ENCODE results near the gene PALM.
"Not testable (repeated sequence)": the region's sequence is repeated elsewhere in the genome, so short reads cannot be mapped to it uniquely, and the experiment has no call there.

PALM gene

GRCh38 chr19:734716-735115 lies 26.0 kb downstream of the PALM start:
- DNase-seq, result no peak

- no peak for DNase-seq
These were observed 27.4 kb downstream of the PALM start for GRCh38 chr19:736125-736524.

- DNase-seq, result no peak
These were observed 28.9 kb downstream of the PALM start for GRCh38 chr19:737591-738093.

- DNase-seq, result no peak
These were observed 29.9 kb downstream of the PALM start for GRCh38 chr19:738509-739128.

- no peak for DNase-seq
These were observed 31.4 kb downstream of the PALM start for GRCh38 chr19:739998-740715.

GRCh38 chr19:740816-741505 lies 32.2 kb downstream of the PALM start:
- not testable (repeated sequence) for DNase-seq

GRCh38 chr19:741506-742131 lies 32.9 kb downstream of the PALM start:
- no peak for DNase-seq

- DNase-seq, result no peak
These were observed 33.9 kb downstream of the PALM start for GRCh38 chr19:742540-743075.

- no peak for DNase-seq
These were observed 34.5 kb downstream of the PALM start for GRCh38 chr19:743168-743687.

GRCh38 chr19:745138-745537 lies 36.4 kb downstream of the PALM start:
- not testable (repeated sequence) for DNase-seq

GRCh38 chr19:746208-746819 lies 37.6 kb downstream of the PALM start:
- no peak for DNase-seq

- no peak for DNase-seq
These were observed 38.2 kb downstream of the PALM start for GRCh38 chr19:746956-747355.

- DNase-seq, result no peak
These were observed 38.9 kb downstream of the PALM start for GRCh38 chr19:747432-748273.

- no peak for DNase-seq
These were observed 39.5 kb downstream of the PALM start for GRCh38 chr19:748274-748598.

GRCh38 chr19:749811-750210 lies 41.1 kb downstream of the PALM start:
- no peak for DNase-seq

GRCh38 chr19:750640-751423 lies 42.1 kb downstream of the PALM start, which contains the start of gene MISP:
Gene MISP, plus strand, starts transcription at chr19:751112. Its CDS starts 5,835 bp downstream, at chr19:756947.
- no peak for DNase-seq

GRCh38 chr19:751501-752341 lies 43.0 kb downstream of the PALM start:
- no peak for DNase-seq

- DNase-seq, result no peak
These were observed 44.1 kb downstream of the PALM start for GRCh38 chr19:752652-753517.

- DNase-seq, result no peak
These were observed 45.8 kb downstream of the PALM start for GRCh38 chr19:754530-754929.

All from cortex of kidney (tissue), 1 donor.